NCI-H2196 (cell line): ENCODE results near the gene STX10.

Experiments used
- DNase-seq: peaks from one replicate; lab custom pipeline; 2025; ENCODE audit not compliant: unreplicated experiment; lab: John Stamatoyannopoulos, UW

Gene STX10

GRCh38 chr19:13121551-13122274, 28.5 kb downstream of the STX10 start:
- DNase-seq: no peak

GRCh38 chr19:13120817-13121216, 29.4 kb downstream of the STX10 start:
- DNase-seq: no peak

- DNase-seq: no peak
Observed at GRCh38 chr19:13120031-13120430, 30.1 kb downstream of the STX10 start.

GRCh38 chr19:13119627-13120026, 30.5 kb downstream of the STX10 start:
- DNase-seq: no peak

GRCh38 chr19:13118424-13119193, 31.6 kb downstream of the STX10 start:
- peak; percentile 70 for DNase-seq

GRCh38 chr19:13117772-13118423, 32.3 kb downstream of the STX10 start, which contains the start of gene NACC1:
Gene NACC1, plus strand, starts transcription at chr19:13118264. Its CDS starts 16,944 bp downstream, at chr19:13135208.
- peak; percentile 93 for DNase-seq

- DNase-seq: no peak
Observed at GRCh38 chr19:13117176-13117771, 32.9 kb downstream of the STX10 start.

GRCh38 chr19:13116282-13117175, 33.6 kb downstream of the STX10 start, which contains the start of gene TRMT1:
Gene TRMT1, minus strand, starts transcription at chr19:13116740. Its CDS starts 341 bp downstream, at chr19:13116399.
- DNase-seq: peak; percentile 85

GRCh38 chr19:13115936-13116281, 34.3 kb downstream of the STX10 start:
- no peak for DNase-seq

GRCh38 chr19:13112555-13112954, 37.6 kb downstream of the STX10 start:
- no peak for DNase-seq

GRCh38 chr19:13110099-13110610, 40.0 kb downstream of the STX10 start:
- DNase-seq: no peak

GRCh38 chr19:13109361-13110098, 40.6 kb downstream of the STX10 start:
- no peak for DNase-seq

- DNase-seq: no peak
Observed at GRCh38 chr19:13104848-13105711, 45.1 kb downstream of the STX10 start.

- no peak for DNase-seq
Observed at GRCh38 chr19:13104360-13104847, 45.8 kb downstream of the STX10 start.

GRCh38 chr19:13103581-13104359, 46.4 kb downstream of the STX10 start:
- DNase-seq: no peak

- DNase-seq: no peak
Observed at GRCh38 chr19:13102666-13103580, 47.3 kb downstream of the STX10 start, which contains the start of gene LYL1. Gene LYL1, minus strand, starts transcription at chr19:13102858. Its CDS starts 1,687 bp downstream, at chr19:13101171.

- DNase-seq: no peak
Observed at GRCh38 chr19:13102416-13102665, 47.8 kb downstream of the STX10 start.
